ENCODE measurements around the gene CHCHD4. TPM values are rescaled to one million over a fixed set of nuclear protein-coding genes. Genes with fewer than 3 reads are reported as not detected.
"Not testable (repeated sequence)": the region's sequence is repeated elsewhere in the genome, so short reads cannot be mapped to it uniquely, and the experiment has no call there.

CHCHD4 gene
- total RNA-seq, 1 donor from 2014 or later, result 24.8 TPM

GRCh38 chr3:14128724-14129123 lies 4.1 kb upstream of the CHCHD4 start:
- Mint-ChIP-seq H3K9me3 (no peaks in the 10 kb centered on the region), H3K27me3 (ENCODE audit: low read depth) (no peaks in the 10 kb centered on the region), H3K4me3 (ENCODE audit: low read depth) (no peak overlapping the region), H3K27ac (no peak overlapping the region), H3K4me1 (ENCODE audit: low read depth) (peaks cover 20% of the 10 kb centered on the region), H3K36me3 (ENCODE audit: low read depth) (peaks cover 65% of the 10 kb centered on the region)
- intact Hi-C loops (cut with micrococcal nuclease), result loop anchor here (10.0 kb wide), 2 partner anchors 296 to 704 kb away; partner anchors contain the start of gene NUP210
- DNase-seq (ENCODE audit: low spot score), result no peak

- intact Hi-C loops (cut with micrococcal nuclease), result loop anchor here (10.0 kb wide), 2 partner anchors 297 to 703 kb away; partner anchors contain the start of gene NUP210
- H3K9me3 Mint-ChIP-seq, result no peaks in the 10 kb centered on the region
- peak overlapping the region; percentile 18 for H3K4me3 Mint-ChIP-seq (ENCODE audit: low read depth)
- H3K27ac Mint-ChIP-seq, result no peak overlapping the region
- peaks cover 28% of the 10 kb centered on the region for H3K4me1 Mint-ChIP-seq (ENCODE audit: low read depth)
- H3K27me3 Mint-ChIP-seq (ENCODE audit: low read depth), result no peaks in the 10 kb centered on the region
- DNase-seq (ENCODE audit: low spot score), result no peak
- H3K36me3 Mint-ChIP-seq (ENCODE audit: low read depth), result peaks cover 57% of the 10 kb centered on the region
Measured at GRCh38 chr3:14127516-14128161, 3.0 kb upstream of the CHCHD4 start.

- no peak for DNase-seq (ENCODE audit: low spot score)
- H3K4me1 Mint-ChIP-seq (ENCODE audit: low read depth), result peaks cover 34% of the 10 kb centered on the region
- H3K27ac Mint-ChIP-seq, result no peak overlapping the region
- H3K9me3 Mint-ChIP-seq, result no peaks in the 10 kb centered on the region
- H3K4me3 Mint-ChIP-seq (ENCODE audit: low read depth), result peak overlapping the region; percentile 97
- intact Hi-C loops (cut with micrococcal nuclease), result loop anchor here (10.0 kb wide), 2 partner anchors 298 to 702 kb away; partner anchors contain the start of gene NUP210
- H3K36me3 Mint-ChIP-seq (ENCODE audit: low read depth), result peaks cover 56% of the 10 kb centered on the region
- H3K27me3 Mint-ChIP-seq (ENCODE audit: low read depth), result no peaks in the 10 kb centered on the region
Measured at GRCh38 chr3:14126887-14127505, 2.3 kb upstream of the CHCHD4 start.

GRCh38 chr3:14126017-14126886 lies 1.6 kb upstream of the CHCHD4 start:
- Mint-ChIP-seq H3K4me3 (ENCODE audit: low read depth) (peak overlapping the region; percentile 97), H3K36me3 (ENCODE audit: low read depth) (peaks cover 56% of the 10 kb centered on the region), H3K27ac (peak overlapping the region; percentile 93), H3K27me3 (ENCODE audit: low read depth) (no peaks in the 10 kb centered on the region), H3K9me3 (no peaks in the 10 kb centered on the region), H3K4me1 (ENCODE audit: low read depth) (peaks cover 37% of the 10 kb centered on the region)
- DNase-seq (ENCODE audit: low spot score), result peak; percentile 7
- intact Hi-C loops (cut with micrococcal nuclease), result loop anchor here (10.0 kb wide), 2 partner anchors 299 to 701 kb away; partner anchors contain the start of gene NUP210

- H3K4me3 Mint-ChIP-seq (ENCODE audit: low read depth), result peak overlapping the region; percentile 97
- H3K4me1 Mint-ChIP-seq (ENCODE audit: low read depth), result peaks cover 37% of the 10 kb centered on the region
- peak; percentile 47 for DNase-seq (ENCODE audit: low spot score)
Measured at GRCh38 chr3:14125193-14126016, 735 bp upstream of the CHCHD4 start.

GRCh38 chr3:14124223-14124614 lies 451 bp downstream of the CHCHD4 start:
- Mint-ChIP-seq H3K4me3 (ENCODE audit: low read depth) (peak overlapping the region; percentile 89), H3K36me3 (ENCODE audit: low read depth) (peaks cover 51% of the 10 kb centered on the region), H3K4me1 (ENCODE audit: low read depth) (peaks cover 40% of the 10 kb centered on the region), H3K27me3 (ENCODE audit: low read depth) (no peaks in the 10 kb centered on the region), H3K9me3 (no peaks in the 10 kb centered on the region), H3K27ac (peak overlapping the region; percentile 67)
- intact Hi-C loops (cut with micrococcal nuclease), result loop anchor here (1.0 to 10.0 kb wide), 5 partner anchors 54 to 824 kb away; partner anchors contain the start of genes CCDC174, LSM3, NUP210 and XPC
- peak; percentile 58 for DNase-seq (ENCODE audit: low spot score)

More at GRCh38 chr3:14125193-14126016, 735 bp upstream of the CHCHD4 start:
- intact Hi-C loops (cut with micrococcal nuclease), result loop anchor here (1.0 to 10.0 kb wide), 4 partner anchors 19 to 701 kb away; partner anchors contain the start of gene NUP210
- H3K27ac Mint-ChIP-seq, result peak overlapping the region; percentile 93
- H3K36me3 Mint-ChIP-seq (ENCODE audit: low read depth), result peaks cover 54% of the 10 kb centered on the region
- H3K27me3 Mint-ChIP-seq (ENCODE audit: low read depth), result no peaks in the 10 kb centered on the region
- H3K9me3 Mint-ChIP-seq, result no peaks in the 10 kb centered on the region

GRCh38 chr3:14123308-14124222 lies 1.1 kb downstream of the CHCHD4 start:
- intact Hi-C loops (cut with micrococcal nuclease), result loop anchor here (1.0 to 10.0 kb wide), 5 partner anchors 55 to 825 kb away; partner anchors contain the start of genes CCDC174, LSM3, NUP210 and XPC
- no peaks in the 10 kb centered on the region for H3K27me3 Mint-ChIP-seq (ENCODE audit: low read depth)
- H3K9me3 Mint-ChIP-seq, result no peaks in the 10 kb centered on the region
- peak overlapping the region; percentile 89 for H3K4me3 Mint-ChIP-seq (ENCODE audit: low read depth)
- H3K27ac Mint-ChIP-seq, result peak overlapping the region; percentile 67
- peaks cover 40% of the 10 kb centered on the region for H3K4me1 Mint-ChIP-seq (ENCODE audit: low read depth)
- DNase-seq (ENCODE audit: low spot score), result no peak
- H3K36me3 Mint-ChIP-seq (ENCODE audit: low read depth), result peaks cover 48% of the 10 kb centered on the region

GRCh38 chr3:14122301-14122700 lies 2.4 kb downstream of the CHCHD4 start:
- Mint-ChIP-seq H3K27ac (peak overlapping the region; percentile 67), H3K36me3 (ENCODE audit: low read depth) (peaks cover 36% of the 10 kb centered on the region), H3K27me3 (ENCODE audit: low read depth) (no peaks in the 10 kb centered on the region), H3K9me3 (no peaks in the 10 kb centered on the region), H3K4me1 (ENCODE audit: low read depth) (peaks cover 33% of the 10 kb centered on the region), H3K4me3 (ENCODE audit: low read depth) (peak overlapping the region; percentile 70)
- DNase-seq (ENCODE audit: low spot score), result no peak
- intact Hi-C loops (cut with micrococcal nuclease), result loop anchor here (10.0 kb wide), 2 partner anchors 302 to 698 kb away; partner anchors contain the start of gene NUP210

GRCh38 chr3:14121859-14122258 lies 2.8 kb downstream of the CHCHD4 start:
- H3K36me3 Mint-ChIP-seq (ENCODE audit: low read depth), result peaks cover 33% of the 10 kb centered on the region
- peaks cover 32% of the 10 kb centered on the region for H3K4me1 Mint-ChIP-seq (ENCODE audit: low read depth)
- H3K27me3 Mint-ChIP-seq (ENCODE audit: low read depth), result no peaks in the 10 kb centered on the region
- no peak overlapping the region for H3K27ac Mint-ChIP-seq
- H3K4me3 Mint-ChIP-seq (ENCODE audit: low read depth), result no peak overlapping the region
- no peaks in the 10 kb centered on the region for H3K9me3 Mint-ChIP-seq
- intact Hi-C loops (cut with micrococcal nuclease), result loop anchor here (10.0 kb wide), 2 partner anchors 303 to 697 kb away; partner anchors contain the start of gene NUP210
- DNase-seq (ENCODE audit: low spot score), result no peak

- Mint-ChIP-seq H3K4me1 (ENCODE audit: low read depth) (peaks cover 25% of the 10 kb centered on the region), H3K36me3 (ENCODE audit: low read depth) (peaks cover 35% of the 10 kb centered on the region)
- H3K9me3 Mint-ChIP-seq; H3K27ac Mint-ChIP-seq; H3K4me3 Mint-ChIP-seq (ENCODE audit: low read depth); H3K27me3 Mint-ChIP-seq (ENCODE audit: low read depth); DNase-seq (ENCODE audit: low spot score): not testable (repeated sequence)
- intact Hi-C loops (cut with micrococcal nuclease), result loop anchor here (10.0 kb wide), 2 partner anchors 304 to 696 kb away; partner anchors contain the start of gene NUP210
Measured at GRCh38 chr3:14120921-14121448, 3.7 kb downstream of the CHCHD4 start.

Measured in activated T-helper 2 cell treated with anti-CD3 and anti-CD28 coated beads, Interferon-gamma antibody, Interleukin-2, Interleukin-4, amounts not matched to agents 10 μg/mL and 5 μg/mL and 100 μg/mL, durations not matched to agents 14 hours and 24 hours and 36 hours (primary cell).